HG03460 (cell line): ENCODE results near the gene APOBEC4.
"Not testable (repeated sequence)": the region's sequence is repeated elsewhere in the genome, so short reads cannot be mapped to it uniquely, and the experiment has no call there.

Experiments used
- ATAC-seq: cut with Tn5 transposase; IDR thresholded peaks from one replicate; pipeline ENCODE4 v1.9.1; 2021; ENCODE audit not compliant: unreplicated experiment

The APOBEC4 gene

GRCh38 chr1:183635099-183635605 is 18.0 kb downstream of the APOBEC4 start:
- ATAC-seq: peak; percentile 6

GRCh38 chr1:183634429-183635065 is 18.6 kb downstream of the APOBEC4 start:
- no peak for ATAC-seq

GRCh38 chr1:183633676-183634343 is 19.3 kb downstream of the APOBEC4 start:
- ATAC-seq: peak; percentile 48

GRCh38 chr1:183632964-183633363 is 20.2 kb downstream of the APOBEC4 start:
- no peak for ATAC-seq

GRCh38 chr1:183632114-183632513 is 21.0 kb downstream of the APOBEC4 start:
- no peak for ATAC-seq

- ATAC-seq: no peak
These were observed 22.4 kb downstream of the APOBEC4 start for GRCh38 chr1:183630748-183631147.

GRCh38 chr1:183628537-183628936 is 24.6 kb downstream of the APOBEC4 start:
- no peak for ATAC-seq

- not testable (repeated sequence) for ATAC-seq
These were observed 26.9 kb downstream of the APOBEC4 start for GRCh38 chr1:183626236-183626635.

GRCh38 chr1:183622884-183623785 is 30.0 kb downstream of the APOBEC4 start:
- ATAC-seq: peak; percentile 81

GRCh38 chr1:183622013-183622412 is 31.1 kb downstream of the APOBEC4 start:
- ATAC-seq: no peak

GRCh38 chr1:183620311-183620710 is 32.8 kb downstream of the APOBEC4 start:
- no peak for ATAC-seq

- no peak for ATAC-seq
These were observed 33.3 kb downstream of the APOBEC4 start for GRCh38 chr1:183619781-183620180.

- ATAC-seq: not testable (repeated sequence)
These were observed 34.9 kb downstream of the APOBEC4 start for GRCh38 chr1:183618202-183618601.

- ATAC-seq: not testable (repeated sequence)
These were observed 40.1 kb downstream of the APOBEC4 start for GRCh38 chr1:183612975-183613374.

GRCh38 chr1:183612407-183612806 is 40.7 kb downstream of the APOBEC4 start:
- no peak for ATAC-seq

- ATAC-seq: no peak
These were observed 42.1 kb downstream of the APOBEC4 start for GRCh38 chr1:183611021-183611420.

- no peak for ATAC-seq
These were observed 43.2 kb downstream of the APOBEC4 start for GRCh38 chr1:183609759-183610452.

- peak; percentile 36 for ATAC-seq
These were observed 43.8 kb downstream of the APOBEC4 start for GRCh38 chr1:183609313-183609712.

GRCh38 chr1:183607322-183607980 is 45.7 kb downstream of the APOBEC4 start:
- peak; percentile 38 for ATAC-seq

GRCh38 chr1:183605904-183606303 is 47.2 kb downstream of the APOBEC4 start:
- no peak for ATAC-seq
